Stimulated activated CD4-positive, alpha-beta T cell treated with anti-CD3 and anti-CD28 coated beads, Interleukin-1b, Interleukin-23, amount 100 ng/mL, for 1 hour (primary cell): Measurements from ENCODE around the gene HIGD2A.

Experiments used
- DNase-seq, 2 donors: peaks; one replicate each; pipeline ENCODE4 v3.0.0-alpha.2; 2020; ENCODE audit warnings: low read depth in 2 of 2

The HIGD2A gene

DNA sequence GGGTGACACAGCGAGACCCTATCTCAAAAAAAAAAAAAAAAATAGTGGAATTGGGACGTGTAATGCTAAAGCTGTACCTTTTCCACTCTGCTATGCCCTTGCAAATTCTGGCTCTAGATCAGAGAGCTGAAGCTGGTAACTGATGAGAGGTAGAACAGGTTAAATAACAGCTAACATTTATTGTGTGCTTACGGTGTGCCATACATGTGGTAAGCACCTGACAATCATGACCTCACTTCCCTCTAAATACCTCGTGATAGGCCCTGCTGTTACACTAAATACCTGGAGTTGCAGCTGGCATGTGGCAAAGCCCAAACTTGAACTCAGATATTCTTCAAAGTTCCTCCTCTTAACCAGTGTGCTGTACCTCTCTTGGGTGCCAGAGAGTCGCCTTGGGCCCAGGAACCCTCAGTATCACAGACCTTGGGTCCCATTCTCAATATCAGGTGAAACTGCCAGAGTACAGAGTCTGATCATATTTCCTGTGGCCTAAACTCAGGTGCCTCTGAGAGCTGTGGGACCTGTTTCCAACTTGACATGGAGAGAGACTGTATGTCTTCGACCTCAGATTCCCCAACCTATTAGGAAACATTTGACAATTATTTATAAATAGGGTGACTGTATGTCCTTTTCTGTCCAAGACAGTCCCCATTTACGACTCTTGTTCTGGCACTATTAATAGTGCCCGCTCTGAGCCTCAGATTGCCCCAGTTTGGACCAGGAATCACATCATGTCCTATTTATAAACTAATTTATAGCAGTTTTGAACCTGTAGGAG lies 18.4 kb upstream of the HIGD2A start:
- DNase-seq = no peak

DNA sequence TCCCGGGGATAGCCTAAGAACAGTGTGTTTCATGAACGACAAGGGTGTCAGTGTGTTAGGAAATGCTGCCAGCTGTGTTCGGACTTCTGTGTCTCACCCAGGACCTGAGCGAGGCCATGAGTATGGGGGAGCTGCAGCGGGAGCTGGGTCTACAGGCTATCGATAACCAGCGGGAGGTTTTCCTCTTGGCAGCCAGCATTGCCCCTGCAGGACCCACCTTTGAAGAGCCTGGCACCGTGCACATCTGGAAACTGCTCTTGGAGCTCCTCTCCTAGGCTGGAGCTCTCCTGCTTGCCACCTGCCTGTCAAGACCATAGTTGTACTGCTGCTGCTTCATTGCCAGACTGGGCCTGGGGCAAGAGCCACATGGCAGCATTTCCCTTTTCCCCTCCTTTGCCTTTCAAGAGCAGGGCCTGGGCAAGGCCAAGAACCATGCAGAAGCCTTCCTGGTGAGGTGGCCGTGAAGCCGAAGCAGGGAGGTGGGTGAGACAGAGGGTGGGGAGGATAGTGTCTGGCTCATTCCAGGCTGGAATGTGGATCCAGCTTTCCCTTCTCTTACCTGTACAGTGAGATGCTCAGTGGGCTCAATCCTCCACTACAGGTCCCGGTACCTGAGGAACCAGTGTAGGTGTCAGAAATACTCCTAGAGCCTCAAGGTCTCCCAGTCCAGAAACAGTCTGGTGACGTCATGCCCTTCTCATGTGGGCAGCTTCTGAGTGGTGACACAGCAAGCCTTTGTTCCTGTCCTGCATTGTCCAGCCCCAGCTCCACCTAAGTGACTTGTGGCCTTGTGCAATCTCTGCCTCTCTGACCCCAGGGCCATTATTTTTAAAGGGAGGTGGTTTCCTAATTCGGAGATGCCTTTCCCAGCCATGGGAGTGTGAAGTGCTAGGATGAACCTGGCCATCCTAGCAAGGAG lies 16.7 kb upstream of the HIGD2A start:
- no peak for DNase-seq

DNA sequence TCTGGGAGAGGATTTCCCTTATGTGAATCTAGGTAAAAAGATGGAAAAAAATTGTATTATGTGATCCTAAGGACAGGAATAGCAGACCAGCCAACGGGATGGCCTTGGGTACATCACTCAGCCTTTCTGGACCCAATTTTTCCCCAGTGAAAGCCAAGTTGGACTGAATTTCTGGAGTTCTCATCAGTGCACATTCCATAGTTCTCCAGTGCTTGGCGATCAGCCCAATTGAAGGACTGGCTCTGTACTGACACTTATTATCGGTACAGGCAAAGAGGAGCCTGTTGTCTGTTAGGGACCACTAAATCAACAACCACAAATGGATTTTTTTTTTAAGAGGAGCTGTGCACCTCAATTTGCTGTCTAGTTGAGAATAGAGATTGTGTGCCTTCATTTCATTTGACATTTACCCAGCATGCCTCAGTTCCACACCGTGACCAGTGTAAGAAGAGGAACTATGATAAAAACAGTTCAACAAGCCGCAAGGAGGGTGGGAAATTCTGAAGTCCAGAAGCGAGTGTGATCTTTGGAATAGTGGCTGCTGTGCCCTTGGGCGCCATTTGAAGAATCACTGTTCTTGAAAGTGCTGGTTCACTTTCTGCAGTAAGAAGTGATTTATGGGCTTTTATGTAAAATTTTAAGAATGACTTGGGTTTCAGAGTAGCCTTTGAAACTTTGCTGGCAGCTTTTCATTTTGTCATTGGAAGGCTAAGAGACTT lies 15.3 kb upstream of the HIGD2A start:
- DNase-seq = no peak

DNA sequence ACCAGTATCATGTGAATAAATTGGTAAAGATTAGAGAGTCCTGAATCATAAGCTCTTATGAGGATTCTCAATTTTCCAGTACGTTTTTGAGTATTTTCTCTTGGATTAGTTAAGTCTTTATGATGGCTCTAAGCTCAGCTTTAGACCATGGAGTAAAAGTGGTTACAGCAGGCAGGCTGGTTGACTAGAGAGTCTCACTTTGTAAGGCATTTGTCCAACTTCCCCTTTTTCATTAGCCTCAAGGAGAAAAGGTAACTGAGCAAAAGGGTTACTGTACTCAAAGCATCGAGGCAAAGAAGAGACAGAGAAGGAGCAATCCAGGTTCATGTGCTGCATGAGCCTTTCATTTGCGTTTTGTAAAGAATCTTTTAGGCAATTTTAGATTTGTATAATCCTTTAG lies 8.7 kb upstream of the HIGD2A start:
- DNase-seq = no peak

DNA sequence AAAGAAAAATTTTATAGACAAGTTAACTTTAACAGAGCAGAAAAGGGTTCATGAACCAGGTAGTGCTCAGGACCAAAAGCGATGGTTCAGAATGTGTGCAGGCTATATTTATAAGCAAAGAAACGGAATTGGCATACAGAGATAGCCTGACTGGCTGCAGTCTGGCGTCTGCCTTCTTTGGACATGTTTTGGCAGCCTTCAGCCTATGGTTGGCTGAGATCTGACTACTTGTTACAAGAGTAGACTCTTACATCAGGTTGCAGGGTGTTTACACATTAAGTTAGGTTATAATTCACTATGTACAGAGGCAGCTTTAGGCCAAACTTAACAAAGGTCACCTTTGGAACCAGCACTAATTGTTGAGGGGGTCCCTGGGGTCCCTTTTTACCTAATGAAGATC lies 7.1 kb upstream of the HIGD2A start:
- no peak for DNase-seq

DNA sequence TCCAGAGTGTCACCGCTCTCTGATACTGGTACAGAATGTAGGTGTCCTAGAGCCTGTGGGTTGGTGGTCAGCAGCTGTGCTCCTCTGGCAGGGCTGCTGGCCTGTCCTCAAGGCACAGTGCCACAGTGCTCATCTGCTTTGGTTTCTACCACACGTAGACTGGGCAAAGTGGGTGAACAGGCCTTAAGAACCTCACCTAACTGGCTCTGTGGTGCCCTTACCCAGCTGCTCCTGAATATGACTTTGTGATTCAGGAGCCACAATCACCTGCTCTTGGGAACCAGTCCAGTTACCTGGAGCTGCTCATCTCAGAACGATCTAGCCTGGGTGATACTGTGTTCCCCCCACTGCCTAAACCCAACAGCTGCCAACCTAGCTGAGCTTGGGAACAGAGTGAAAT lies 6.6 kb upstream of the HIGD2A start:
- no peak for DNase-seq

DNA sequence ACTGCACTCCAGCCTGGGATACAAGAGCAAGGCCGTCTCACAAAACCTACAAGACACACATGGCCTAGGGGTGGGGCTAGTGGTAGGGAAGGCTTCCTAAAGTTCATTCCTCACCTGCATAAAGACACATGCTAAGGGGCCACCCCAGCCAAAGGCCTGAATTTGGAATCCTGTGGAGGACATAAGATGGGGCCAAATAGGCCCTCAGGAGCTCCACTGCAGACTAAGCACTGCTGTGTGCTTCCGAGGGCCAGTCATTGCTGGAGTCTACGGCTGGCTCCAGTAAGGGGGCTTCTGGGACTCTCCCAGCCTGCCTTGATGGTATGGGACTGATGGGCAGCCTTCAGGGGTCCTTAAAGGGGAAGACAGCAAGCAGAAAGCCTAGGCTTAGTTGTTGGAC lies 5.8 kb upstream of the HIGD2A start:
- no peak for DNase-seq

DNA sequence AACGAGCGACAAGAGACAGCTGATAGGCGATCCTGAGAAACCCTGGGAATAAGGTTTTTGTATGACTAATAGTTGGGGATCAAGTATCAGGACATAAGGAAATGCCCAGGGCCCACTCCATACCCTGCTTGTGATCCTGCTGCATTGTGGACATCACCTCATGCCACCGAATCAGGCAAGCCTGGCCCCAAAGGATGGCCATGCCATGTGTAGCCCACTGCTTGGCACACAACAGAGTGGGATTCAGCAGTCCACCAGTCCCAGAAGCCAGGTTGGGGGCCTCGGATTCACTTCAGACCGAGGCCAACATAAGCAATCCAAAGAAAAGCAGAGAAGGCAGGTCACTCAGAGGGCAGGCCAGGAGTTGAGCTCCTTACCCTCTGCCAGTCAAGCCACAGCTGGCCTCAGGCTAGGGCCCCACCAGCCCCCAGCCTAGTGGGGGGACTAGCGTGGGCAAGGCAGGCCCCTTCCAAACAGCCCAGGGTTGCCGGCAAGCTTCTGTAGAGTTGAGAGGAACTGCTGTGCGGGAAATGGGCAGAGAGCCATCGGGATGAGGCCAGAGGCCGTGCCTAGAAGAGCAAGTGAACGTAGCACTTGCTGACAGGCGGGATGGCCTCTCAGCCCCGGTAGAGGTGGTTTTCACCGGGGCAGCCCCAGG lies 5.2 kb upstream of the HIGD2A start:
- DNase-seq = no peak

DNA sequence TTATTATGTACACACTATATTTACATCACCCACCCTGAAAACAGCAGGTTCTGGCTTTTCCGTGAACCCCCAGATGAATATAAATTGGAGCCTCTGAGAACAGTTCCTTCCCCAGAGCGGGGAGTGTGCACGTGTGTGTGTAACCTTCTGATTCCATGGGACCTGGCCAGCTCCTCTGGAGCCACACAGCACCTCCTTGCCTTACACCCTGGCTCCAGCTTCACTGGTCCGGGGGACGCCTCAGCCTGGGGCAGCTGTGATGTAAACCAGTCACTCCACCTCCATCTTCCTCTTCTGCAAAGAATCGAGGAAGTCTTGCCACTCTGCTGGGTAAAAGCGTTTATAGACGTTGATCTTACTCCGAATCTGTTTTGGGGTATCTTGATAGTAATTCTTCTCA lies 4.6 kb upstream of the HIGD2A start:
- DNase-seq = no peak

DNA sequence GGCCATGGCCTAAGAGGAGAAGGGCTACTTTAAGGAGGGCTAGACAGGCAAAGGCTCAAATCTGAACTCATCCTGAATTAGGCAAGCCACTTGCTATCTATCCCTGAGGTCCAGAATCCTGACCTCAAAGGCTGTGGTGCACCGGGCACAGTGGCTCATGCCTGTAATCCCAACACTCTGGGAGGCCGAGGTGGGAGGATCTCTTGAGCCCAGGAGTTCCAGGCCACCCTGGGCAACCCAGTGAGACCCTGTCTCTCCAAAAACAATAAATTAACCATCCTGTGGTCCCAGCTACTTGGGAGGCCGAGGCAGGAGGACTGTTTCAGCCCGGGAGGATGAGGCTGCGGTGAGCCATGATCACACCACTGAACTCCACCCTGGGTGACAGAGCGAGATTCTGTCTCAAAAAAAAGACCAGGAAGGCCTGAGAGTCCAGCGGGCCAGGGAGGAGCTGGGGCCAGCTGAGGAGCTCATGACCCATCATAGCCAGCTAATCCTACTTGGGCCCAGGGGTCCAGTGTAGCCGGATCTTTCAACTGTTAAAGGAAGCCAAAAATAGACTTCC lies 4.1 kb upstream of the HIGD2A start:
- DNase-seq = no peak

DNA sequence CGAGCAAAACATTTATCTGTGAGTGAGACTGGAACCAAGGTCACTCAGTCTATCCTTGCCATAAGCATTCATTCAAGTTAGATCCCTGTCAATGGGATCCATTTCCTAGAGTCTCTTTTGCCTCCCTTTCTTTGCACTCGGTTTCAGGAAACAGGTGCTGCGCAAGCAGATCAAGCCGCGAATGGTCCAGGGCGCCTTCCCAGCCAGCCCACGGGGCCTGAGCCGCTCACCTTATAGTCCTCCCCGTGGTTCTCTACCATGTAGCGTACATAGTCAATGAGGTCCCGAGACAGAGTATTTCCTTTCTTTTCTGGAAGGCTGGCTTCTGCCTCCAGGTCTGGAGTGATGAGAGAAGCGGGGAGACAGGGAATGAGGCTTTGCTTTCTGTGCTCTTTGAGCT lies 3.6 kb upstream of the HIGD2A start:
- no peak for DNase-seq

DNA sequence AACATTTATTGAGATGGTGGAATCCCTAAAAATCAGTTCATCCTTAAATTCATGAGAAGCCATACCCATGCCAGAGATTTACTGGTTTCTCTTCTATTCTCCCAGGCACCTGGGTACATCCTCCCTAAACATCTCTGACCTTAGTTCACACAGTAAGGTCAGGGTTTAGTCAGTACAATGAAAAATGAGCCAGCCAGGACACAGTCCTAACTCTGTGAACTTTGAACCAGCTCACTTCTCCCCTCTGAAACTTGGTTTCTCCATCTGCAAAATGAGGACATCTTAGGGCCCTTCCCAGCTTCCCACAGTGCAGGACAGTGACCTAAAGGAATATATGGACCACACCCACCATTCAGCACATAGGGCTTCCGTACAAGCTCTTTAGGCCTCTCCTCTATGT lies 2.1 kb upstream of the HIGD2A start:
- DNase-seq = no peak

DNA sequence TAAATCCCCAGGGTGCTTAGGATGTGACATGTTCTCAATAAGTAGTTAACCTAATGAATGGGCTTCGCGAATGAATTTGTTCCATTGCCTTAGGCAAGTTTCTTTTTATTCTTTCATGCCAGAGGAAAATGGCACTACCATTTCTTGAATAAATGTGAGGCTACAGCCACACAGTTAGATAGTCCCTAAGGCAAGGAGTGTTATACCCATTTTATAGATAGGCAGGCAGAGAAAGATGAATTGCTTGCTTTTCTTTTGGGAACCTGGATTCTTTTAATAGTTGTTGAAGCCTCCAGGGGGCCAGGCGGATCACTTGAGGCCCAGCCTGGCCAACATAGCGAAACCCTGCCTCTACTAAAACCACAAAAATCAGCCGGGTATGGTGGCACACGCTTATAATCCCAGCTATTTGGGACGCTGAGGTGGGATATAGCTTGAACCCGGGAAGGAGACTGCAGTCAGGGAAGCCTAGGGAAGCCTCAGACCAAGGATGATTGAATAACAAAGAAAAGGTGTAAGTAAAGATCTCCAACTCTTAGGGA lies 1.1 kb upstream of the HIGD2A start:
- DNase-seq = no peak

DNA sequence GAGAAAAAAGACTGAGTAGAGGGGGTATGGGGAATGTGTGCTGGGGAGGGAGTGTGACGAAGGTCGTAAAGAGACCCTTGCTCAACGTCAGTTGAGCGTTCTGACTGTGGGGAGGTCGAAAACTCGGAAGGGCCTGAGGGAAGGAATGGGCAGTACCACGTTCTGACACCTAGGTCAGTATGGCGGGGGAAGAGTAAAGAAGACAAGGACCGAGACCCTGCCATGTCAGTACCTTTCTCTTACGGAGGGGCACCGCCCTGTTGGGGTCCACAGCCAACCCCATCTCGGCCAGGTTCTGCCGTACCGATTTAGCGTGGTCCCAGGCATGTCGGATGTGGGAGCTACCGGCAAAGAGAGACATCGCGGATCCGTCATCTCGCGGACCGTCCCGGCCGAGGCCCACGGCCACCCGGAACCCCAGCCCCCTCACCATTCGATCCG lies 528 bp upstream of the HIGD2A start:
- no peak for DNase-seq

DNA sequence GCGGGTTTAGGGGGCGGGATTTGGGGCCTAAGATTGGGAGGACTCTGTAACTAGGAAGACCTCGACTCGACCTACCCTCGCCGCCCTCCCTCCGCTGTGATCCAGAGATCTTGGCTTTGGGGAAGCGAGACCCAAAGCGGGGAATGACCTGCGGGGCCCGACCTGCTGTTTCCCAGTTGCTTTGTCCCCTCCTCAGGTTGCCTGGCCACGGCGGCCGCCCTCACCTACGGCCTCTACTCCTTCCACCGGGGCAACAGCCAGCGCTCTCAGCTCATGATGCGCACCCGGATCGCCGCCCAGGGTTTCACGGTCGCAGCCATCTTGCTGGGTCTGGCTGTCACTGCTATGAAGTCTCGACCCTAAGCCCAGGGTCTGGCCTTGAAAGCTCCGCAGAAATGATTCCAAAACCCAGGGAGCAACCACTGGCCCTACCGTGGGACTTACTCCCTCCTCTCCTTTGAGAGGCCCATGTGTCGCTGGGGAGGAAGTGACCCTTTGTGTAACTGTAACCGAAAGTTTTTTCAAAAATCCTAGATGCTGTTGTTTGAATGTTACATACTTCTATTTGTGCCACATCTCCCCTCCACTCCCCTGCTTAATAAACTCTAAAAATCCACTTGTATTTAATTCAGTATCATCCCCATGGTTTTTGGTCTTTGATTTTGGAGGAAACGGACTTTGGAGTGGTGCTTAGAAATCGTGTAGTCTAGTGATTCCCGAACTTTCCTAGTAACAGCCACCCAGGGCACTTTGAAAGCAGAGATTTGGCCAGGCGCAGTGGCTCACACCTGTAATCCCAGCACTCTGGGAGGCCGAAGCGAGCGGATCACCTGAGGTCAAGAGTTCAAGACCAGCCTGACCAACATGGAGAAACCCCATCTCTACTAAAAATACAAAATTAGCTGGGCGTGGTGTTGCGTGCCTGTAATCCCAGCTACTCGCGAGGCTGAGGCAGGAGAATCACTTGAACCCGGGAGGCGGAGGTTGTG lies 878 bp downstream of the HIGD2A start:
- DNase-seq = no peak

DNA sequence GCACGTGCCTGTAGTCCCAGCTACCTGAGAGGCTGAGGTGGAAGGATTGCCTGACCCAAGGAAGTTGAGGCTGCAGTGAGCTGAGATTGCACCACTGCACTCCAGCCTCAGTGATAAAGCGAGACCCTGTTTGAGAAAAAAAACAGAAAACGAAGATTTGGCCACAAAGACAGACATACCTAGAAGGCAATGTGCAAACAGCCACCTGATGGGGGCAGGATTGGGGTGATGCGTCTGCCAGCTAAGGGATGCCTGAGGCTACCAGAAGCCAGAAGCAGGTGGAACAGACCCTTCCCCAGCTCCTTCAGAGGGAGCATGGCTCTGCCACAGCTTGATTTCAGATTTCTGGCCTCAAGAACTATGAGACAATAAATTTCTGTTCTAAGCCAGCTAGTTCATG lies 2.9 kb downstream of the HIGD2A start:
- no peak for DNase-seq

DNA sequence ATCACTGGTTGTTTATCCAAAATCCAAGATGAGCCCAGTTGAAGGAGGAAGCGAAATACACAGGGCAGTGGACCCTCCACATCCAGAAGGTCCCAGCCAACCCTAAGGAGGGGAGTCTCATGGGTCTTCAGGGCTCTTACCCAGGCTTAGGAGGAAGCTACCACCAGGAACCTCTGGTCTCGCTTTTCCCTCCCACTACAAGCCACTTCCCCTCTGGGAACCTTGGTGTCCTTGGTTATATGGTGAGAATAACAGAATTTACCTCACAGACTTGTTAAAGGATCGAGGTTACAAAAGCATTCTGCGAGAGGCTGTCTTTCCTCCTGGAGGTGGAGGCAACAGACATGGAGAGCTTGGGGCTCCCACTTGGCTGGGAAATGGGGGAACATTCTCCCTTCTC lies 3.4 kb downstream of the HIGD2A start:
- DNase-seq = no peak

DNA sequence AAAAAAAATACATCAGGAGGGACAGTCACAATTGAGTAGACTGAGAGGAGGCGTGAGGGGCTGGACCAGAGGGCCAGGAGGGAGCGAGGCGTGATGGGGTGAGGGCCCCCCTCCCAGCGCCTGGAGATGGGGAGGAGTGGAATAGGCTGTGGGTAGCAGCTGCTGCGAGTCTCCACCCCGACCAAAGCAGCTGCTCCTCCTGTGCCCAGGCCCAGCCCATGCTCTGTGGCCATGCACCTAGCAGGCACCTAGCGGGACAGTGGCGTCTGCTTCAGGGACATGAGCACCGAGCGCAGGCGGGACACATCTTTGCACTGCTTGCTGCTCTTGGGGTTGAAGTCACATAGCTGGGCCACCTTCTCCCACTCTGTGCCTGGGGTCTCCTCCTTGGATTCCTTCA lies 4.0 kb downstream of the HIGD2A start:
- no peak for DNase-seq

DNA sequence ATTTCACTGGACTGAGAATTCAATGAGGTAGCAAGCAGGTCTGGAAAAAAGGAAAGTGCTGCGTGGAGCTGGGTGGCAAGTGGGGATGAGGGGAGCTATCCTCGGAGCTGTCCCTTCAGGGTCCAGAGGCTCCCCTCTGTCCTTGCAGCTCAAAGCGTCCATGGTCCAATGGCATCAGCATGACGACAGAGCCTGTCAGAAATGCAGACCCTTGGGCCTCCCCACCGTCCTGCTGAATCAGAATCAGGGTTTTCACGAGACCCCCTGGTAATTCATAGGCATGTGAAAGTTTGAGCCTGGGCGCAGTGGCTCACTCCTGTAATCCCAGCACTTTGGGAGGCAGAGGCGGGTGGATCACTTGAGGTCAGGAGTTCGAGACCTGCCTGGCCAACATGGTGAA lies 5.5 kb downstream of the HIGD2A start:
- DNase-seq = no peak
